Measurements from ENCODE around the gene TET2.
A peak's percentile ranks its signal among the peaks of the same experiment; 100 is the strongest.

Gene TET2

DNA sequence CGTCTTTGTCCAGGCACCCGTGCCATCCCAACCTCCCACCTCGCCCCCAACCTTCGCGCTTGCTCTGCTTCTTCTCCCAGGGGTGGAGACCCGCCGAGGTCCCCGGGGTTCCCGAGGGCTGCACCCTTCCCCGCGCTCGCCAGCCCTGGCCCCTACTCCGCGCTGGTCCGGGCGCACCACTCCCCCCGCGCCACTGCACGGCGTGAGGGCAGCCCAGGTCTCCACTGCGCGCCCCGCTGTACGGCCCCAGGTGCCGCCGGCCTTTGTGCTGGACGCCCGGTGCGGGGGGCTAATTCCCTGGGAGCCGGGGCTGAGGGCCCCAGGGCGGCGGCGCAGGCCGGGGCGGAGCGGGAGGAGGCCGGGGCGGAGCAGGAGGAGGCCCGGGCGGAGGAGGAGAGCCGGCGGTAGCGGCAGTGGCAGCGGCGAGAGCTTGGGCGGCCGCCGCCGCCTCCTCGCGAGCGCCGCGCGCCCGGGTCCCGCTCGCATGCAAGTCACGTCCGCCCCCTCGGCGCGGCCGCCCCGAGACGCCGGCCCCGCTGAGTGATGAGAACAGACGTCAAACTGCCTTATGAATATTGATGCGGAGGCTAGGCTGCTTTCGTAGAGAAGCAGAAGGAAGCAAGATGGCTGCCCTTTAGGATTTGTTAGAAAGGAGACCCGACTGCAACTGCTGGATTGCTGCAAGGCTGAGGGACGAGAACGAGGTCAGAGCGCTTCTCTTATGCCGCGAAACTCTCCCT is at the start of gene TET2:
Gene TET2, plus strand, starts transcription at position 601 of the 740 bp plus-strand sequence. CDS start 87,067 bp downstream, outside the sequence.
- DNase-seq: peak; percentile 85

- no peak for DNase-seq
Observed at GRCh38 chr4:105102016-105102415, 44.7 kb upstream of the TET2 start.

DNA sequence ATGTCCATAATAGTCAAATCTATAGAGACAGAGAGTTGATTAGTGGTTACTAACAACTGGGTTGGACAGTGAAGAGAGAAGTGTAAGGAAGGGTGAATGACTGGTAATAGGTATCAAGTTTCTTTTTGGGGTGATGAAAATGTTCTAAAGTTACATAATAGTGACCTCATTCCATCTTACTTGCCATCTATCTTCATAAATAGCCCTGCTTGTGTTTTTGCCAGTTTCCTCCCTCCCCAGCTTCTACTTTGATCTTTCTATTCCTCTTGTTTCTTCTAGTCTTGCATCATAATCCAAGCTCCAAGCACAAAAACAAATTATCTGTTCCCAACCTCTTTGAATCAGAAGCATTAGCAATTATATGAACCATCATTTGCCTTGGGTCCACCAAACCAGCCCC is 40.2 kb upstream of the TET2 start:
- no peak for DNase-seq

GRCh38 chr4:105107095-105107856 is 39.4 kb upstream of the TET2 start:
- no peak for DNase-seq

GRCh38 chr4:105108971-105109370 is 37.7 kb upstream of the TET2 start:
- DNase-seq: no peak

- no peak for DNase-seq
Observed at GRCh38 chr4:105112274-105112673, 34.4 kb upstream of the TET2 start.

- no peak for DNase-seq
Observed at GRCh38 chr4:105113800-105114199, 32.9 kb upstream of the TET2 start.

DNA sequence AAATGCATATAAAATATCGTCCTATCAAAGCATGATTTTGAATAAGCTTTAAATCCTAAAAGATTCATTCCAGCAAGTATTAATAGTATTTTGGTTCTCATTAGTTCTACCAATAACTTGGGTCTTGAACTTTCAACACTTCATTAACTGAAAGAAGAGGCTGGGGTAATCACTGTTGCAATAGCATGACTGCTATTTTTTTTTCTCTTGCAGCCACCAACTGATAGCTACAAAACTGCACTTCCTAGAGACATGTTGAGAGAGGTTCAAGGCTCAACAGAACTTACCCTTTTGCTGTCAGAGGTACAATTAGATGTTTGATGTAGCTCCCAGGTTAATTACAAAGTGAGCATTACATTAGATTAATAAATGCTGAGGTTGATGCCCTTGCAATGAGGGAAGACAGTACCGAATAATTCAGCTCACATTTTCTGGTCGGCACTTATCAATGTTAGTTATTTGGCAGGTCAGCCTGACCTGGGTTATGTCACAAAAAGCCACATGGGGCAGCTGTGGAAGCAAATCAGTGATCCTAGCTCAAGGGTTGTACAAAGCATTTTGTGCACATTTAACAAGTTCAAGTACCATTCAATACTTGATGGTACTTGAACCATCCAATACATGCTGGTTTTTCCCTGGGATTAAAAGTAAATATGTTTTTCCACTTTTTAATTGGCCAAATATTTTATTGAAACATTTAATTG is 29.9 kb upstream of the TET2 start:
- DNase-seq: no peak

DNA sequence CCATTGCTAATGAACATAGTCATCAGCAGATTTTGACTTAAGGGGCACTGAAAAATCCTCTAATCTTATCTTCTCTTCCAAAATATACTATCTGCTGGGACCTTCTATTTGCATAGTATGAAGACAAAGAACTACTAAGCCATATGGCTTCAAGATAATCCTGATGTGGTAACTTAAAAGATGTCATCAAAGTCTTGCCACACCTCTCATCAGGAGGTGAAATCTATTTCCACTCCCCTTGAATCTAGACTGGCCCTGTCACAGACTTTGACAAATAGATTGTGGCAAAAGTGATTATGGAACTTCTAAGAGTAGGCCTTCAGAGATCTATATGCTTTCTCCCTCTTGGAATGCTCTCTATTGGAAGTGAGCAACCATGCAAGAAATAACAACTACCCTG is 27.3 kb upstream of the TET2 start:
- no peak for DNase-seq

DNA sequence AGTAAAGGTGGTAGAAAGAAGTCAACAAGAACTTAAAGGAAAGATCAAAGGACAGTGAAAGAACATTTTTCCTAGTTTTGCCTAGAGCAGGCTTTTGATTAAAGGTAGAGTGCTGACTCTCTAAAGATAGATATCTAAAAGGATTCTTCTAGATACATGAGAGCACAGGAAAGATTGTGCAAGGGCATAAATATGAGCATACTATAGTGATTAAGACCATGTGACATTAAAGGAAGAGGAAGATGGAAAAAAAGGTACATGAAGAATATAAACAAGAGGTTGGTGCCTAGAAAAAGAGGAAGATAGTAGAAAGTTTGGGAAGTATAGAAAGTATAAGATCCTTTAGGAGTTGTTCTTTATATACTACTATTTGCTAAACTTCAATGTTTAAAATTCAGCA is 26.1 kb upstream of the TET2 start:
- no peak for DNase-seq

- no peak for DNase-seq
Observed at GRCh38 chr4:105122350-105122749, 24.3 kb upstream of the TET2 start.

DNA sequence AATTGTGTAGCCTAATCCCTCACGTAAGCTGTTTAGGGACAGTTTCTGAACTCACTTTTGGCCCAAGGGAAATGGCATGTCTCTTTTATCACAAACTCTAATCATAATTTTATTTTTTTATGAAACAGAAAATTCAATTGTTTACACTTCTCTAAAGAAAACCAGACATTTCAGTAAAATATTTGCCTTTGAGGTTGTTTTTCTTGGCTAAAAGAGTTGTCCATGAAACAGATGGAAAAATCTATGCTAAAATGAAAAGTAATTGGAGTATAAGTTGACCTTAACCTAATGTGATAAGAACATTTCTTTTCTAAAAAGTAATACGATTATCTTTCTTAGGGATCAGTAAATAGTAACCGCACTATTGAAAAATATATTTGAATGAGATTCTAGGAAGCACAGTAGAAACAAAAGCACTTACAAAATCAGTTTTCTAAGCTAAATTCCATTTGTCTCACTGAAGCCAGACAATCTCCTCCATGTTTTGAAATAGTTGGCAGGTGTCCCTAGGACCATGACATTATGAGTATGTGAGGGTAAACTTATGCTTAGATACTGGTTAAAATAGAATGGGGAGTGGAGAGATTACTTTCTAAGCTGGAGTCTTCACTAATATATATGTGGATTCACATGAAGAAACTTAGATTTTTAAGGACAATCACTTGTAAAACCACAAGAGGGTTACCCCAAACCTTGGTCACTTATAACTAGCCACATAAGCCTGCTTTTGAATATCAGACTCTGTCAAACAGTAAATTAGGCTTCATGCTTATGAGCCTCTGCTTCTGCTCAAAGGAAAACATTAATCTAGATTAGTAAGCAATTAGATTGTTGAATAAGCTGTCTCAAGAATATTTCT is 20.1 kb upstream of the TET2 start:
- no peak for DNase-seq

GRCh38 chr4:105127170-105127445 is 19.6 kb upstream of the TET2 start:
- DNase-seq: no peak

GRCh38 chr4:105128208-105128607 is 18.5 kb upstream of the TET2 start:
- no peak for DNase-seq

- no peak for DNase-seq
Observed at GRCh38 chr4:105129286-105130040, 17.2 kb upstream of the TET2 start.

GRCh38 chr4:105130945-105131344 is 15.7 kb upstream of the TET2 start:
- DNase-seq: no peak

GRCh38 chr4:105133976-105134375 is 12.7 kb upstream of the TET2 start:
- no peak for DNase-seq

- no peak for DNase-seq
Observed at GRCh38 chr4:105135785-105136184, 10.9 kb upstream of the TET2 start.

DNA sequence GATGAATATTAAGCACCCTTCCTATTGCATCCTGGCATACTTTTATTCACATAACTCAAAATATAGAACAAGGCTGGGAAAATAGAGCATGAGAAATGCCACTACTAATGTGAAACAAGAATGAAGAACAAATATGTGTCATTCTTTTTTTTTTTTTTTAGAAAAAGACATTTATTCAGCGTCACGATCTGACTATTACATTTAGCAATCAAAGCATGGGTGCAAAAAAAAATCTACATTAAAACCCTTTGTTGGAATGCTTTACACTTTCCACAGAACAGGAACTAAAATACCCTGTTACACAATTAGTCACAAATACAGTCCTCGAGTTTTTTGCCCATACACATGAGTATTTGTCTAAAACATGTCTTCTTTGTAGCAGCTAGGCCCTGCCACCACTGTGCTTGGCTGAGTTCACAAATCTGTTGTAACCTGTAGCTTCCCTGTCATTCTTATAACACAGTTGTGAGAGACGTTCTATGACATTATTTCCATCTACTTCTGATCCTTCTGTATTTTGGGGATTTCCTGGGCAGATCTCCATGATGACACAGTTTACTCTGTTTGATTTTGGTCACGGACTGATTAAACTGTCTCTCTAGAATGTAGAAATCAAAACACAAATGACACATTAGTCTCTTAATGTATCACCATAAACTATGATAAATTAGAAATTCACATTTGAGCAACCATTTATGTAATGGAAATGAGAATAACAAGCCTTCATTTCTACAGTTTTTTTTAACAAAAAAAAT is 9.4 kb upstream of the TET2 start:
- no peak for DNase-seq

- DNase-seq: no peak
Observed at GRCh38 chr4:105139646-105140045, 7.0 kb upstream of the TET2 start.

- DNase-seq: peak; percentile 53
Observed at GRCh38 chr4:105140684-105141490, 5.8 kb upstream of the TET2 start.
